Superior temporal gyrus (tissue), 1 donor: ENCODE data around the gene TESK2.
"Not testable (repeated sequence)": the region's sequence is repeated elsewhere in the genome, so short reads cannot be mapped to it uniquely, and the experiment has no call there.

ENCODE experiments used
- DNase-seq: peaks from one replicate; pipeline ENCODE4 v3.0.0-alpha.2; 2016; ENCODE audit errors: extremely low spot score

TESK2 gene

GRCh38 chr1:45473302-45473701, 17.7 kb downstream of the TESK2 start:
- no peak for DNase-seq

DNA sequence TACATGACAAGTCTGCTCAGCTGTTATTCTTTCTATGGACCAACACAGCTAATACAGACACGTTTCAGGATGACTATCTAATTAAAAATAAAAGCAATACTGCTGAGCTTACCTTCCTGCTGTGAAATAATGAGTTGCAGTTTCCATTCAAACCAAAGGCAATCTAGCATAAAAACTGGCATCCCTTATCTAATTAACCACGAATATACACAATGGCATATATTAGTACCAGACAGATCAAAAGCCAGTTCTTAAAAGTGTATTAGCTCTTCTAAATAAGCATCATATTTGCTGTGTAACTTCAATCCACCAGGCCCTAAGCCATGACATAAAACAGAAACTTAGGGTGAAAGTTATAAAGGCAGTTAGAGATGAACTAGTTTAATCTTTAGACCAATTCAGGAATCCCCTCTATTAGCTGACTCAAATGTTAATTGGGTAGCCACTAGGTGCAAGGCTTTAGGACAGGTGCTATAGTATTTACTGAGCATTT, 20.6 kb downstream of the TESK2 start:
- no peak for DNase-seq

GRCh38 chr1:45467353-45467752, 23.6 kb downstream of the TESK2 start:
- DNase-seq: not testable (repeated sequence)

- DNase-seq: no peak
Measured at GRCh38 chr1:45465277-45465676, 25.7 kb downstream of the TESK2 start.

DNA sequence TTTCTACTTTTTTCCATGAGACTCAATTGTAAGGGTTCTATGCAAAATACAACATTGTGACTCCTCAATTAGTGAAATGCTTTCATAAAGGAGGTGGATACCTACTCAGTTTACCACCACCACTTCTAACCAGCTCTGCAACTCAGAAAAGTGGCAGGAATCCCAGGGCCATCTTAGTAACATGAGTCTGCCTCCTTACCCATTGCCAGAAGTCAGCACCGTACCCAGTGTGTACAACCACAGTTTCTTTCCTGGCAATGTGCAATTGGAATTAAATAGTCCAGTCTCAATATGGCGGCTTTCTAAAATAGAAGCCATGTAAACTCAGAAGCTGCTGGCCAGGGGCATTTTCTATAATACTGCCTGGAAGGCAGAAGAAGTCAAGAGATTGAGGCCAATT, 32.1 kb downstream of the TESK2 start:
- no peak for DNase-seq

DNA sequence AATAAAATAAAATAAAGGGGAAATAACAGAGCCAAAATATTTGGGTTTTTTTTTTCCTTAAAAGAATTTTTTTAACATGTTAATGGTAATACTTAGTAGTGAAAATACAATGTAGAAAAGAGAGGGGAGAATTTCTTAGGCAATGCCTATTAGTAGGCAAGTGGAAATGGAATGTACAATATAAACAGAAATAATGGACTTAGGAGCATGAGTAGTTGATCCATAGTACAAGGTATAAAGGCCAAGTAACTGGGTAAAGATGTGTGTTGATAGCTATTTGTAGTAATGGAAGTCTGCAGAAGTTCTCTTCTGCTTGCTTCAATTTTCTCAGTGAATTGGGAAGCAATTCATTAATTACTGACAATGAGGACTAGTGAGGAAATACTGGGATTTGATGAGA, 34.4 kb downstream of the TESK2 start:
- no peak for DNase-seq

DNA sequence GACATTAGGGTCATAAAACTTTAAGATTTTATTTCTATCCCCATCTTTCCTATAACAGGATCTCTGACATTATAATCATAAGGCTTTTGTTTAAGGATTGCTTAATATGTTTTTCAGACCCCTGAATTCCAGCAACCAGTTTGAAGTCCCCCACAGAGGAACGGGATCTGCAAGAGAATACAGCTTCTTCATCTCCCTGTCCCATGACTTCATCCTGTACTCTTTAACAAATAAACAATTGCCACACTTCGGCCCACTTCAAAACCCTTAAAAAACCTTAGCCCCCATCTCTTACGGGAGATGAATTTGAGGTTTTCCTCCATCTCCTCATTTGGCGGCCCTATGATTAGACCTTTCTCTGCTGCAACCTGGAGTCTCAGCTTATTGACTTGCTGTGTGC, 35.8 kb downstream of the TESK2 start:
- no peak for DNase-seq

- DNase-seq: no peak
Measured at GRCh38 chr1:45454464-45454863, 36.5 kb downstream of the TESK2 start.

DNA sequence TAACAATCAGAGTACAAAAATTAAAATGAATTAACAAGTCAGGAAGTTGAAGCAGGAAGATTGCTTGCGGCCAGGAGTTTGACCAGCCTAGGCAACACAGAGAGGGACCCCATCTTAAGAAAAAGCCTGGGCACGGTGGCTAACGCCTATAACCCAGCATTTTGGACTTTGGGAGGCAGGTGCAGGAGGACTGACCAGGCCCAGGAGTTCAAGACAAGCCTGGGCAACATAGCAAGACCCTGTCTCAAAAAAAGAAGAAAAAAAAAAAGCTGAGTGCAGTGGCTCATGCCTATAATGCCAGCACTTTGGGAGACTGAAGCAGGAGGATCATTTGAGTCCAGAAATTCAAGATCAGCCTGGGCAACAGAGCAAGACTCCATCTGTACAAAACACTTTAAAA, 38.5 kb downstream of the TESK2 start:
- no peak for DNase-seq

GRCh38 chr1:45448357-45448756, 42.6 kb downstream of the TESK2 start:
- no peak for DNase-seq

GRCh38 chr1:45446950-45447672, 43.9 kb downstream of the TESK2 start:
- no peak for DNase-seq

DNA sequence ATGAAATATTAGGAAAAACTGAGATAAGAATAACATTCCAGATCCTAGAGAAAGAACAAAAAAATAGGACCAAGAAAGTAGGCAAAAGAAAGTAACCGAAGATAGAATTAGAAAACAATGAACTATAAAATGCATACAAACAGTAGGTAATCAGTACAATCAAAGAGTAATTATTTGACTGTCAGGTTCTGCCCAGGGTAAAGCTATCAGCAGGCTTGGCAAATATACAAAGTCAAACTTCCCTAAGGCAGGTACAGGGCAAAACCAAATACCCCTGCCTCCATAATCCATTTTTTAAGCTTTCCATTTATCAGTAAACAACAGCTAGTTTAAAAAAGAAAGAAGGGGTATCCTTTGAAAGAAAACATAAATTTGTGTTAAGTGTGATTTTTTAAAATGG, 44.4 kb downstream of the TESK2 start:
- no peak for DNase-seq

- DNase-seq: no peak
Measured at GRCh38 chr1:45444609-45445131, 46.3 kb downstream of the TESK2 start.

GRCh38 chr1:45443580-45444446, 47.1 kb downstream of the TESK2 start:
- DNase-seq: no peak

DNA sequence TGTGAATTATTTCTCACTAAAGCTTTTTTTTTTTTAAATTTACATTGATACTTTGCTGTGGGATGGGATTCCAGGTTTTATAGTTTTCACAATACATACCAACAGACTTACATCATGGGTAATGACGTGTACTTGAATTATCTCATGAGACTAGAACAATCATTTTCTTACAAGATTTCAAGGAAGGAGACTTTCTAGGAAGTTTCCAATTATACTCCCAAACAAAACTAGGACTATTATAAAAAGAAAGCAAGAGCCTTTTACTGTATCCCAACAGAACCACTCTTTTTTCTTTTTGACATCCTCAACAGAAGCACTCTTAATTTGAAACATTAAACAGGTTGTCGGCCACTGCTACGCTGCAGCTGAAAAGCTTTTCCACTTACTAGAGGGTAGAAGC, 48.7 kb downstream of the TESK2 start:
- DNase-seq: no peak

- no peak for DNase-seq
Measured at GRCh38 chr1:45437323-45437722, 53.6 kb downstream of the TESK2 start.

GRCh38 chr1:45430490-45430889, 60.5 kb downstream of the TESK2 start:
- DNase-seq: no peak

DNA sequence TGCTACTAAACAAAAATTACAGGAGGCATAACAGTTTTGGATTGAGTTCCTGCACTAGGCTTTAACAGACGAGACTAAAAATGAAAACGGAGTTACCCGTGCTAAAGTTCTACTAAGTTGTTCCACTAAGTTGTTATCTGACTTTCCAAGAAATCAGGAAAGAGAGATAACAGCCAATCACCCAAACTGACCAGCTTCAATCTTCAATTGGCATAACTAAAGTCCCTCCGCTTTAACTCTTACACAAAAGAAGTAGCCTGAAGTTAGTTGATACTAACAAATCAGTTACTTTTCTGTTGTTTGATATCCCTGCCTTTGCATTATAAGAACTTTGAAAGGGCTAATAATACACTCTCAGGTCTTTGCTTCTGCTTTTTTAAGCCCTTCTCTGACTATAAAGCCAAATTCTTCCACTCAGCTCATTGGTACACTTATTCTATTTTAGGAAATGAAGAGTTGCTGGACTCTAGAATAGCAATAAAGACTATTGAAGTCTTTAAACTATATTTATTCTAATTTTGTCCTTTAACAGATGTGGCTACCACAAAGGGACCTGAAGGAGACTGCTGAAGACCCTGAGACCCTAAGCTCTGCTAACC, 61.3 kb downstream of the TESK2 start:
- no peak for DNase-seq

DNA sequence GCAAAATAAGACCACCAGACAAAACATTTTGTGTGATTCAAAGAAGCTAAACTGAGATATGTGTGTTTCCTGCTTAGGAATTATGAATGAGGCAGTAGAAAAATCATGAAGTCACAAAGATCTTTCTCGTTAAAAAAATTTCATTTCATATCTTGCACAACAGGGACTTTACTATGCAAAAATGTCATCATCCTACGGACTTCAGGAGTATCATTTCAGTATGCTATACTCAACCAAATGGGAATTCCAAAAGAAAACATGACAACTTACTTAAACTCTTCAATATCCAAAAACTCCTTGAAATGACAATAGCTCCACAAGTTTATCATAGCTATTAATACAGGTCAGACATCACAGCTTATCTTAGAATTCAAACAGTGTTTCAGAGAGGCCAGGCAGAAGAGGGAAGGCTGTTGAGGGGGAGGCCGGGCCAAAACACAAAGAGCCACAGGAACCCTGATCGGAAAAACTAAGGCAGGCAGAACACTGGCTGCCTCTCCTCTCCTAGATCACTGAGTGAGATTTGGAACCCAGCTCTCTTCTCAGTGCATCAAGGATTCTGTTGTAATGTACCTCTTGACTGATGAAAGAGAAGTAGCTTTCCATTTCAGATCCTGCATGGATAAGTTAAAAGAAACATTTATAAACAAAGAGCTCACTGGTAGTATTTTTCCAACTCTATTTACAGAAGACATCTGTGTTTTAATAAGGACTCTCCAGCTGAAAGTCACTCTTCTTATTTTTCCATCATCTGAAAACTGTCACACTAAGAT, 66.9 kb downstream of the TESK2 start:
- DNase-seq: no peak

- DNase-seq: no peak
Measured at GRCh38 chr1:45421935-45422334, 69.0 kb downstream of the TESK2 start.

GRCh38 chr1:45414746-45415145, 76.2 kb downstream of the TESK2 start:
- no peak for DNase-seq

DNA sequence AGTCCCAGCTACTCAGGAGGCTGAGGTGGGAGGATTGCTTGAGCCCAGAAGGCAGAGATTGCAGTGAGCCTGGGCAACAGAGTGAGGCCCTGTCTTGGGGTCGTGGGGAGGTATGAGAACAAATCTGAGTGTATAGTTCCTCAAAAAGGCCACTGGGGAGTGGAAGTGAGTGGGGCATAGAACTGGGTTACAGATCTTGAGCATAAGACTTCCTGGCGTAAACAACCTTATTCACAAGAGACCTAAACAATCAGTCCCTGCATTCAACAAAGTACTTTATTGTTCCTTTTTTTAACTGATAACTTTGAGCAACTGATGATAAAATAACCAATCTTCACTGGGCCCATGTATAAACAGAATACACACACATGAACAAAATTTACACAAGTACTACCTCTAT, 78.1 kb downstream of the TESK2 start:
- no peak for DNase-seq
